Activated naive CD8-positive, alpha-beta T cell treated with anti-CD3 and anti-CD28 coated beads for 36 hours (primary cell): Measurements from ENCODE around the gene HNRNPA3. TPM values are rescaled to one million over a fixed set of nuclear protein-coding genes. Genes with fewer than 3 reads are reported as not detected.
"Not testable (repeated sequence)": the region's sequence is repeated elsewhere in the genome, so short reads cannot be mapped to it uniquely, and the experiment has no call there.

ENCODE experiments used
- DNase-seq: peaks from one replicate; pipeline ENCODE4 v3.0.0; 2021
- H3K27ac Mint-ChIP-seq: one replicate; pipeline ENCODE4 v1.8.0; 2022; ENCODE audit warnings: mild to moderate bottlenecking, moderate library complexity, mixed read lengths
- H3K27me3 Mint-ChIP-seq: one replicate; pipeline ENCODE4 v1.8.0; 2022; ENCODE audit warnings: mild to moderate bottlenecking, mixed read lengths
- H3K36me3 Mint-ChIP-seq: one replicate; pipeline ENCODE4 v1.8.0; 2021; ENCODE audit warnings: mild to moderate bottlenecking, mixed read lengths
- H3K4me1 Mint-ChIP-seq: one replicate; pipeline ENCODE4 v1.8.0; 2021; ENCODE audit warnings: mixed read lengths
- H3K4me3 Mint-ChIP-seq: one replicate; pipeline ENCODE4 v1.8.0; 2022; ENCODE audit warnings: mild to moderate bottlenecking, moderate library complexity, mixed read lengths
- H3K9me3 Mint-ChIP-seq: one replicate; pipeline ENCODE4 v1.8.0; 2022; ENCODE audit warnings: mixed read lengths
- total RNA-seq, 2 experiments: library from RNA; stranded (reverse); gene quantifications; one replicate each; pipeline ENCODE4 v1.2.3, GENCODE V29; 2021

Gene HNRNPA3
- total RNA-seq, 2 experiments from 2014 or later, result 253 to 254 TPM

DNA sequence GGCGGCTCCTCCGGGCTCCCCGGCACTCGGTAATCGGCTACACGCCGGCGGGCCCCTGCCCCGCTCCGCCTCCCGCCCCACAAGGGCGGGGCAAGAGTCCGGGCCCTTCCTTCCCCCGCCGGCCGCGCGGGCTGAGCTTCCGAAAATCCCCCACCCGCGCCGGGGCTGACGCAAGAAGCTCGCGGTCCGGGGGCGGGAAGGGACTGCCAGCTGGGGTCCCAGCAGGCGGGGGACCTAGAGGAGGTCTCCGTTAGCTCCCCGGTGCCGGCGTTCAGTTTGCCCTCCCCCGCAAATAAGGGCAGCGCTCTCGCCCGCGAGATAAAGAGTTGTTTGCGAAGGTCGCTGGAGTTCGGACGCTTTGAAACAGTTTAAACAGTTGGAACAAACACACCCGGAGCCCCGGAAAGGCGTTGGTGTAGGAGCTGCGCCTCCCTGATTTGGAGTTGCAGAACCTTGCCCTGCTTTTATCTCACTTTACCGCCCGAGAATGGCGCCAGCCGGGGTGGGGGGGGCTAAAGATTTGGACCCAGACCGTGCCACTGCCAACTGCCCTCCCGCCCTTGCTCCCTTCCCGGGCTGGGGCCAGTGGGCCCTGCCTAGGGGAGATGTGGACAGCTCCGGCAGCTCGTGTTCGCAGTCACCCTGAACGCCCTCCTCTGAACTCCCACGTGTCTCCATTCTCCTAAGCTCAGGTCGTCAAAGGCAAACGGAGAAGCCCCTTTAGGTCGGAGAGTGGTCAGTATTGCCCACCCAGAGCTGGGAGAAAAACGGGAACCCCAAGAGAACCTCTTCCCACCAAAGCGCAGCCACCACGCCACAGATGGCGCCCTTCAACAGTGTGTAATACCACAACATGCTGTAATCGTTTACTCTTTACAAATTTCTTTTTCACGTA, 52.3 kb downstream of the HNRNPA3 start, which contains the start of gene NFE2L2:
Gene NFE2L2 (minus strand): TSS at position 35 of the 895 bp plus-strand sequence. CDS start 151 bp downstream, outside the sequence.
- H3K4me1 Mint-ChIP-seq, result peaks cover 58% of the 10 kb centered on the region
- H3K9me3 Mint-ChIP-seq, result peaks cover 2% of the 10 kb centered on the region
- H3K27me3 Mint-ChIP-seq, result no peaks in the 10 kb centered on the region
- peak within 1 kb of the TSS; percentile 100 for H3K27ac Mint-ChIP-seq
- peak within 1 kb of the TSS; percentile 97 for H3K4me3 Mint-ChIP-seq
- DNase-seq, result peak; percentile 98
- H3K36me3 Mint-ChIP-seq, result peaks cover 28% of the 10 kb centered on the region

DNA sequence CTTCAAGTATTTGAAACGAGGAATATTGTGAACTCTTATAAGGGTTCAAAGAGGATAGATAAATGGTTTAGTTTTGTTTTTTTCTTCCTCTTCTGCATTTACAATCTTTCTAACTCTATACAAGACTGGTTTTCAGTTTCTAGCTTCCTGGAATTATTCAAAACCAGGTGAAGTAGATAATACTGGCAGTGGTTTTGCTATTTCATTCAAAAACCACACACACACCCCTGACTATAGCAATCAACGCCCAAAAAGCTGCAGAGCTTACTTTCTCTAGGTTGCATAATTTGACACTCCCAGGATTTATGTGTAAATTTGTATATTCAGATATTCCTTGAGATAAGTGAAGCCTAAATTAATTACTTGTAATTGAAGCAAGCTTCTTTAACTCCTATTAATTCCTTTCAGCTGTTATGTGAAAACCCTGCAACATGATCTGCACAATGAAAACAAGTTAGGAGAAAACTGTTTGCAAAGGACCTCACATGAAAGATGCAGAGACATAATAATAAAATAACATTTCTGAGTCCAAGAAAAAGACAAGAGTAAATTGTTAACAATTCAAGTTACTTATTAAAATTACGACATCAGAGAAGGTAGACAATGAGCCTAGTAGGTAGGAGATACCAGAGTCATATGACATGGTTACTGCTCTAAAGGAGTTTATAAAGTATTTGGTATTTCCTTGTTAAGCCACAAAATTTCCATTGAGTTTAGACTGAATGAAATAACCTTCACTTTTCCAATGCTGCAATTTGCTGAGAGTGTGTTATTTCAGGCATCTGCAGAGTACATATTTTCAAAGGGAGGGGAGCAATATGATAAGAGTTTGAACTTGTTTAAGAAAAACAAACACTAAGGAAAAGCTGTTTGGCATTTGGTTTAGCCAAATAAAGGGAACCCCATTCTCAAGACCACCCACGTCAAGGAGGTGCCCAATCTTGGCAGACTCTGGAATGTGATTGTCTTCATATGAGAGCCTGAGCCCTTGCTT, 53.5 kb downstream of the HNRNPA3 start:
- Mint-ChIP-seq H3K4me1 (peaks cover 55% of the 10 kb centered on the region), H3K9me3 (peaks cover 2% of the 10 kb centered on the region), H3K27me3 (no peaks in the 10 kb centered on the region), H3K4me3 (peak overlapping the region; percentile 97), H3K27ac (peak overlapping the region; percentile 100), H3K36me3 (peaks cover 21% of the 10 kb centered on the region)
- DNase-seq, result no peak

DNA sequence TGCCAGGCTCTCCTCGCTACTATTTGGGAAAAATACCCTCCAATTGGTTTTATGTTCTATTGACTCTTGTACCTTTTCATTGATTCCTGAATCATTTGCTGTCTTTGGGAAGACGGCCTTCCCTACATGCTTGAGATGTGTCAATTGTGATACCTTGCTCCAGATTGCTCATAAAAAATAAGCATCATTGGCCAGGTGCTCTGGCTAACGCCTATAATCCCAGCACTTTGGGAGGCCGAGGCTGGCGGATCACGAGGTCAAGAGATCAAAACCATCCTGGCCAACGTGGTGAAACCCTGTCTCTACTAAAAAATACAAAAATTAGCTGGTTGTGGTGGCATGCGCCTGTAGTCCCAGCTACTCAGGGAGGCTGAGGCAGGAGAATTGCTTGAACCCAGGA, 54.4 kb downstream of the HNRNPA3 start:
- Mint-ChIP-seq H3K36me3 (peaks cover 12% of the 10 kb centered on the region), H3K27ac (peak overlapping the region; percentile 25), H3K4me3 (peak overlapping the region; percentile 25), H3K4me1 (peaks cover 47% of the 10 kb centered on the region)
- DNase-seq, H3K9me3 Mint-ChIP-seq, H3K27me3 Mint-ChIP-seq: not testable (repeated sequence)

DNA sequence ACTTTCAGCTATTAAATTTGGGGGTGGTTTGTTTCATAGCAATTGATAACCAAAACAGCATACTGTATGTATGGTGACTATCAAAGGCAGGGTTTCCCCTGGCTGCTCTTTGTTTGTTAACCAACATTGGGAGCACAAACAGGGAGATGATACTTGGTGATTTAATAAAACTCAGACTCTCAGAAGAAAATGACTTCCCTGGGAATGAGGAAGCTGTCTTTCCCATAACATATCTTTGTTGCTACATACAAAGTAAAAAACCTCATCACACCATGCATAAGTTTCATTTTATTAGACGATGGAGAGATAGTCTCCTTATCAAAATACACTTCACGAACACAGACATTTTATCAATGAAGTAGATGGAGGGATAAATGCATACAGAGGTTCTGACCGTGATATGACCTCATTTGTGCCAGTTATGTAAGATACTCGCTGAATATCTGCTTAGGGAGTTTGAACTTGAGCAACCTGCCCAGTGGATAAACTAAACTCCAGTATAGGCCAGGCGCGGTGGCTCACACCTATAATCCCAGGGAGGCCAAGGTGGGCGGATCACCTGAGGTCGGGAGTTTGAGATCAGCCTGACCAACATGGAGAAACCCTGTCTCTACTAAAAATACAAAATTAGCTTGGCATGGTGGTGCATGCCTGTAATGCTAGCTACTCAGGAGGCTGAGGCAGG, 55.7 kb downstream of the HNRNPA3 start:
- no peak overlapping the region for H3K27ac Mint-ChIP-seq
- no peak overlapping the region for H3K4me3 Mint-ChIP-seq
- peaks cover 2% of the 10 kb centered on the region for H3K9me3 Mint-ChIP-seq
- DNase-seq, result no peak
- peaks cover 53% of the 10 kb centered on the region for H3K4me1 Mint-ChIP-seq
- no peaks in the 10 kb centered on the region for H3K27me3 Mint-ChIP-seq
- H3K36me3 Mint-ChIP-seq, result peaks cover under 1% of the 10 kb centered on the region

DNA sequence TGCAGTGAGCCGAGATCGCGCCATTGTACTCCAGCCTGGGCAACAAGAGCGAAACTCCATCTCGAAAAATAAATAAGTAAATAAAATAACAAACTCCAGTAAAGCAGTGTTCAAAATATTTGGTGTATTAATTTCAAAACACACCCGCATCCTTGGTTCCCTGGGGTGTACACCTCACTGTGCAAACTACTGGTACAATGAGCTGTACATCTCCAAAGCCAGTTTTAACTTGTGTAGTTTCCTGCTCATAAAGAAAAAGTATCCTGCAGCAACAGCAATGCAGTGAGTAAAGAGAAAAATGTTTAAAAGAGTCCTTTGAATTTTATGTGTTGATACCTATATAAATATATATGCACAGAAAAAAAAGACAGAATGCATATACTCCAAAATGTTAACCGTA, 56.3 kb downstream of the HNRNPA3 start:
- H3K36me3 Mint-ChIP-seq, result no peaks in the 10 kb centered on the region
- peaks cover 58% of the 10 kb centered on the region for H3K4me1 Mint-ChIP-seq
- no peak overlapping the region for H3K4me3 Mint-ChIP-seq
- no peak for DNase-seq
- H3K27me3 Mint-ChIP-seq, result no peaks in the 10 kb centered on the region
- peaks cover 2% of the 10 kb centered on the region for H3K9me3 Mint-ChIP-seq
- no peak overlapping the region for H3K27ac Mint-ChIP-seq

DNA sequence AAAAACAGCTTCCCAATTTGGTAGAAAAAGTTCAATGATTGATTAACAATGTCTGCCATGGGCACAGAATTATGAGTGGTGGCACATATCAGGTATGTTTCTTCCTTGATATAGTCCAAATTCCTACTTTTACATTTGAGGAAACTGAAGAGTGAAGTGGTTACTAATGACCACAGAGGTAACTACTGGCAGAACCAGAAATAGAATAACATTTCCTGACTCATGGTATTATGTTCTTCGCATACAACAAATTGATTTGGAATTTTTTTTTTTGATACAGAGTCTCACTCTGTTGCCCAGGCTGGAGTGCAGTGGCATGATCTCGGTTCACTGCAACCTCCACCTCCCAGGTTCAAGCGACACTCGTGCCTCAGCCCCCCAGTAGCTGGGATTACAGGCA, 57.9 kb downstream of the HNRNPA3 start:
- peaks cover 2% of the 10 kb centered on the region for H3K9me3 Mint-ChIP-seq
- no peak overlapping the region for H3K4me3 Mint-ChIP-seq
- no peaks in the 10 kb centered on the region for H3K27me3 Mint-ChIP-seq
- no peaks in the 10 kb centered on the region for H3K36me3 Mint-ChIP-seq
- no peak for DNase-seq
- H3K27ac Mint-ChIP-seq, result no peak overlapping the region
- peaks cover 63% of the 10 kb centered on the region for H3K4me1 Mint-ChIP-seq

DNA sequence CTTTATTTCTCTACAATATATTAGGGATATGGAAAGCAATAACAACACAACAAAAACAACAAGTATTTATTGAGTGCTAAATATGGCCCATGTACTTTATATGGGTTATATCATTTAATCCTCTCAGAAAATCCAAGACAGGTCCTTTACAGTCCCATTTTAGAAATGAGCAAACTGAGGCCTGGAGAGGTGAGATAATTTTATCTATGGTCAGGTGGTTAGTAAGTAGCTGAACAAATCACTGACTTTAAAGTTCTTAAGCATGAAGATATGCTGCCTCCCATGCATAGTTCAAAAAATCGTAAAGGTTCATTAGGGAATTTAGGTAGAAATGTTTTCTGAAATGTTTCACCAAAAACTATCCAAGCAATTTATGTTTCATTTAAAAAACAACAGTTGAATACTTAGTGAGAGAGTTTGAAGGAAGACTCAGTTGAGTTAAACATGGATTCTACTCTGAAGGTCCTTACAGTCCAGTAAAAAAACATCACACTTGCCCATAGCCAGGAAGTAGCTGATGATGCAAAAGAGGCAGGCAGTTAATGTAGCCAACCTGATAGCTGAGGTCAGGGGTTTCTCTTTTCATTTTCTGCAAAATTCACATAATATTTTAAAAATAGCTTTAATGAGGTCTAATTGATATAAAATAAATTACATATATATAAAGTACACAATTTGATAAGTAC, 59.5 kb downstream of the HNRNPA3 start:
- H3K27me3 Mint-ChIP-seq, result no peaks in the 10 kb centered on the region
- peaks cover 2% of the 10 kb centered on the region for H3K9me3 Mint-ChIP-seq
- H3K4me1 Mint-ChIP-seq, result peaks cover 48% of the 10 kb centered on the region
- H3K36me3 Mint-ChIP-seq, result no peaks in the 10 kb centered on the region
- no peak overlapping the region for H3K4me3 Mint-ChIP-seq
- H3K27ac Mint-ChIP-seq, result peak overlapping the region; percentile 61
- DNase-seq, result no peak

DNA sequence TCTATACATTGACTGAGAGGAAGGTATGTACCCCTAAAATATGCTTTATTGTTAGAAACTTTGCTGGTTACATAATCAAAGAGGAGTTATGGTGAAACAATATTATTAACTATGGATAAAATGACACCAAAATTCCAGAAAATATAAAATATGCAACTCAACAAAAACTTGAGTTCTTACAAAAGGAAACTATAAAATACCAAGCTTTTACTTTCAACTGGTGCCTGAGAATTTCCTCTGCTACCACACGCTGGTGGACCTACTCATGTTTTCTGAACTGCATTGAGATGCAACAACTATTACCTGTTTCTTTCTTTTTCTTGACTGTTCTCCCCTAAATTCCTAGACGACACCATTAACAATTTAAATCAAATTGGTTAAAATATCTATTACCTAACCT, 60.2 kb downstream of the HNRNPA3 start:
- Mint-ChIP-seq H3K4me3 (no peak overlapping the region), H3K27me3 (no peaks in the 10 kb centered on the region), H3K9me3 (no peaks in the 10 kb centered on the region), H3K27ac (no peak overlapping the region), H3K4me1 (peaks cover 43% of the 10 kb centered on the region), H3K36me3 (no peaks in the 10 kb centered on the region)
- no peak for DNase-seq

DNA sequence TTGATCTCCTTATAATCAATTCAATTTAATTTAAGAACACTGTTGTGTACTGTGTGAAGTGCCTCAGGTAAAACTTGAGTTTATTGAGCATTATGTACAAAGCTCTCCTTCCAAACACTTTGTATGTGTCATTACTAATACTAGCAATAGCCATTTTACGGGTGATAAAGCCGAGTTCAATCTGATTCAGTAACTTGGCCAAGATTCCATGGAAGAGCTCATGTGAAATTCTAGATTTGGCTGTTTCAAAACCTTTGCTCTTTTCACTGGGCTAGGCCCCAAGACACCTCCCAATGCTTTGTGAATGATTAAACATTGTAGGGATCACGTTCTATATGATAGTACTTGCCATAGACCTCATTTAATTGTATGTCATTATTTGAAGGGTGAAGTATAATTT, 60.8 kb downstream of the HNRNPA3 start:
- no peaks in the 10 kb centered on the region for H3K27me3 Mint-ChIP-seq
- H3K27ac Mint-ChIP-seq, result peak overlapping the region; percentile 12
- no peaks in the 10 kb centered on the region for H3K36me3 Mint-ChIP-seq
- no peak for DNase-seq
- H3K4me1 Mint-ChIP-seq, result peaks cover 37% of the 10 kb centered on the region
- H3K4me3 Mint-ChIP-seq, result no peak overlapping the region
- no peaks in the 10 kb centered on the region for H3K9me3 Mint-ChIP-seq

Other genes with a start within 250 kb of the HNRNPA3 start
- 10 to 100 TPM; 68.3 to 70.3 TPM for gene NFE2L2, start 51.9 kb downstream of the HNRNPA3 start, total RNA-seq
- 10 to 100 TPM; 73.8 to 75.5 TPM for gene AGPS, start 180.0 kb downstream of the HNRNPA3 start, total RNA-seq